GM06990 (cell line): ENCODE results near the gene CDK13.
A peak's percentile ranks its signal among the peaks of the same experiment; 100 is the strongest.

Experiments
- DNase-seq: peaks from one replicate; pipeline ENCODE4 v3.0.0-alpha.2; 2011; ENCODE audit not compliant: insufficient read length; ENCODE audit errors: extremely low read depth
- H3K27me3 ChIP-seq: replicated peaks from 2 replicates; pipeline ENCODE4 v1.6.0; 2011; ENCODE audit warnings: low read length; ENCODE audit not compliant: control insufficient read depth, insufficient read depth
- H3K36me3 ChIP-seq: 2 replicates; pipeline ENCODE4 v1.5.1; 2011; ENCODE audit warnings: low read length; ENCODE audit not compliant: control insufficient read depth, insufficient read depth
- H3K4me3 ChIP-seq: replicated peaks from 2 replicates; pipeline ENCODE4 v1.5.1; 2011; ENCODE audit warnings: low read depth, mild to moderate bottlenecking, control low read depth, low read length
- TF ChIP-seq, protein P1 (sequence below): IDR thresholded peaks from 2 replicates; pipeline ENCODE4 v1.5.1; 2011; ENCODE audit warnings: low read length, control low read depth, mild to moderate bottlenecking, inconsistent platforms; ENCODE audit not compliant: insufficient read depth, poor library complexity, severe bottlenecking

The CDK13 gene

DNA sequence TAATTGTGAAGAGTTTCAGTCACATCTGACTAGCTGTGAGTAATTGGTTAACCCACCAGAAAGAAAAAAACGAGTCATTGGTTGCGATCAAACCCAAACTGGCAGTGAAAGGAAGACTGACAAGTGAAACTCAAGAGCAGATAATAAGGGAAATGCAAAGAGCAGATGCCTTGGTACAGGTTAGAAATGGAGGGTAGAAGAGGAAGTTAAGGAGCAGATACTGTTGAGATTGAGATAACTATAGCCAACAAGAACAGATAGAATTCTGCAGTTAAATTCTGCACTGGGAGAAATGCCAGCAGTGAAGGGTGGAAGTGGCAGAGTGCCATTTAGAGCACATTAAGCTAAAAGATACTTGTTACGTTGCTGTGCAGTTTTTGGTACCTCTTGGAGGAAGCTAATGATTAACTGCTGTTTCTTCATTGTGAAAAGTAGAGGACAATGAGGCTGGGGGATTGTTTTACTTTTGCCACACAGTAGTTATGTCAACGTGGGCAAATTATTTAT lies 65.8 kb downstream of the CDK13 start:
- no peak overlapping the region for H3K4me3 ChIP-seq
- no peaks in the 10 kb centered on the region for H3K36me3 ChIP-seq
- TF ChIP-seq, protein P1, sequence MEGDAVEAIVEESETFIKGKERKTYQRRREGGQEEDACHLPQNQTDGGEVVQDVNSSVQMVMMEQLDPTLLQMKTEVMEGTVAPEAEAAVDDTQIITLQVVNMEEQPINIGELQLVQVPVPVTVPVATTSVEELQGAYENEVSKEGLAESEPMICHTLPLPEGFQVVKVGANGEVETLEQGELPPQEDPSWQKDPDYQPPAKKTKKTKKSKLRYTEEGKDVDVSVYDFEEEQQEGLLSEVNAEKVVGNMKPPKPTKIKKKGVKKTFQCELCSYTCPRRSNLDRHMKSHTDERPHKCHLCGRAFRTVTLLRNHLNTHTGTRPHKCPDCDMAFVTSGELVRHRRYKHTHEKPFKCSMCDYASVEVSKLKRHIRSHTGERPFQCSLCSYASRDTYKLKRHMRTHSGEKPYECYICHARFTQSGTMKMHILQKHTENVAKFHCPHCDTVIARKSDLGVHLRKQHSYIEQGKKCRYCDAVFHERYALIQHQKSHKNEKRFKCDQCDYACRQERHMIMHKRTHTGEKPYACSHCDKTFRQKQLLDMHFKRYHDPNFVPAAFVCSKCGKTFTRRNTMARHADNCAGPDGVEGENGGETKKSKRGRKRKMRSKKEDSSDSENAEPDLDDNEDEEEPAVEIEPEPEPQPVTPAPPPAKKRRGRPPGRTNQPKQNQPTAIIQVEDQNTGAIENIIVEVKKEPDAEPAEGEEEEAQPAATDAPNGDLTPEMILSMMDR, result no peak
- H3K27me3 ChIP-seq, result no peaks in the 10 kb centered on the region
- peak; percentile 27 for DNase-seq

DNA sequence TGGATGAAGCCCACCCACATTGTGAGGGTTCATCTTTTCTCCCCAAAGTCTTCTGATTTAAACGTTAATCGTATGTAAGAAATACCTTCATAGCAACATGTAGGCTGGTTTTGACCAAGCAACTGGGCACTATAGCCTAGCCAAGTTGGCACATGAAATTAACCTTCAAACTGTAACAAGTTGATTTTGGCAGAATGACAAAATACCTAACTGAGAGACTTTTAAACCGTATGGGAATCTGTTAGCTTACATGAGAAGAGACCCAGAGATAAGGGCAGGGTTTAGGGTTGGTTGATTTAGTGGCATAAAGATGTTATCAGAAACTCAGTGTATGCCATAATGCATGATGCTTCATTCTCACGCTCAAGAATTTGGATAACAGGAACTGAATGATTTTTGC lies 69.5 kb downstream of the CDK13 start:
- H3K36me3 ChIP-seq, result no peaks in the 10 kb centered on the region; the same call in 1 of the 2 replicates
- no peaks in the 10 kb centered on the region for H3K27me3 ChIP-seq
- no peak for DNase-seq
- H3K4me3 ChIP-seq, result no peak overlapping the region
- TF ChIP-seq, protein P1, result no peak

DNA sequence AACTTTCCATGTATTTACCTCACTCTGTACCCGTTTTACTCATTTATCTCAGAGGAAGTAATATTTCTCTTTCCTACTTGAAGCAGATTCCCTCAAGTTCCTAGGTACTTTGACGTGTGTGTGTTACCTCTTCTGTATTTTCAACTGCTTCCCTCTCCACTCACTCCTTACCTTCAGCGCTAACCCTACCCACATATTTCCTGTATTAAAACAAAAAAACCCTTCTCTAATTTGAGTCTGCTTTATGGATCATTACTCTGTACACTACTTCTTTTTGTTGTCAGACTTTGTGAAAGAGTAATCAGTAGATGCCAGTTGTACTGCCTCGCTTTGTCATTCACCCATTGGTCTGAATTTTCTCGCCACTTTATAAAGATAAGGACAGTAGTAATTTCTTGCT lies 74.0 kb downstream of the CDK13 start:
- no peaks in the 10 kb centered on the region; the same call in none of the 2 replicates for H3K36me3 ChIP-seq
- no peaks in the 10 kb centered on the region for H3K27me3 ChIP-seq
- TF ChIP-seq, protein P1, result no peak
- no peak overlapping the region for H3K4me3 ChIP-seq
- no peak for DNase-seq

DNA sequence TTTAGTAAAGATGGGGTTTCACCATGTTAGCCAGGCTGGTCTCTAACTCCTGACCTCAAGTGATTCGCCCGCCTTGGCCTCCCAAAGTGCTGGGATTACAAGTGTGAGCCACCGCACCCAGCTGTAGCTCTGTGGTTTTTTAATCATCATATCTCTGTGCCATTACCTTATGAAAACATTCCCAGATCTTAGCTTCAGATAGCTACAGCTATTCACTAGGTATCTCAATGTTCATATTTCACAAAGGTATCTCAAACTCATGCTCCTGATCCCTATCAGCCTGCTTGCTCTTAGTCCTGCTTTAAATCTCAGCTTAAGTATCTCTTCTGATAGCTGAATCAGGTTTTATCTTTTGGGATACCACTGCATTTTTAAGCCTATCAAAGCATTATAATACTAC lies 74.8 kb downstream of the CDK13 start:
- DNase-seq, result no peak
- no peak overlapping the region for H3K4me3 ChIP-seq
- no peaks in the 10 kb centered on the region; the same call in none of the 2 replicates for H3K36me3 ChIP-seq
- TF ChIP-seq, protein P1, result no peak
- no peaks in the 10 kb centered on the region for H3K27me3 ChIP-seq

DNA sequence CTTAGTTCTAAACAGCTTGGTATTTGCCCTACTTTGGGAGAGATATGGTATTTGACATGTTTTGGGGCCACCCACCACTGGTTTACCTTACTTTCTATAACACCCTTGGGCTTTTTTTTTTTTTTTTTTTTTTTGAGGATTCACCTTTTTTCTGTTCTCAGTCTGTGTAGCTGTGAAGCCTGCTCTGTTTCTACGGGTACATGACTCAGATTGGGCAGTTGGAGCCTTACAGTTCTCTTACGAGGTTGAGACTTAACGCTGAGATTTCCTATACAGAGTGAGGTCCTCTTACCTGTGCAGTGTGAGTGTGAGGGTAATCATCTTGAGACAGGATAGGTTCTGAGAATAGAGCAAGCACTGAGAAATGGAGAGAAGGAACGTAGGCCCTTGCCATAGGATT lies 77.5 kb downstream of the CDK13 start:
- no peak overlapping the region for H3K4me3 ChIP-seq
- H3K27me3 ChIP-seq, result no peaks in the 10 kb centered on the region
- DNase-seq, result no peak
- TF ChIP-seq, protein P1, result no peak
- peaks cover 1% of the 10 kb centered on the region for H3K36me3 ChIP-seq

DNA sequence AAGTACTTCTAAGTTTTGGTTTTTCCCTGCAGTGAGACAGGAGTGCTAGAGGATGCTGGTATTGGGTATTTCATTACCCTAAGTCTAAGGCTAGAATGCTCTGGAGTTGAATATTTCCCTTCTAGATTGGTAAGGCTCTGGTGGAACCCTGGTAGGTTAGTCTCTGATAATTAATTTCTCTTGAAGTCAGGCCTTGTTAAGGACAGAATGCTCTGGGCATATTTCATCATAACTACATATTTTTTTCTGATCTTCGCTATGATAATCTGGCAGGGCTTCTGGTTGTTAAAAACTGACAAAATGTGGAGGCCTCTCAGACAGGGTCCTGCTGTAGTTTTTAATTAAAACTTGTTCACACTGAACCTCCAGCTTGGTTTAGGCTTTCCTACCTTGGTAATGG lies 83.8 kb downstream of the CDK13 start:
- TF ChIP-seq, protein P1, result no peak
- no peak for DNase-seq
- no peak overlapping the region for H3K4me3 ChIP-seq
- no peaks in the 10 kb centered on the region for H3K27me3 ChIP-seq
- peaks cover 1% of the 10 kb centered on the region; the same call in 1 of the 2 replicates for H3K36me3 ChIP-seq
